Neural progenitor cell (in vitro differentiated cells): ENCODE data around the gene ABITRAM. TPM values are rescaled to one million over a fixed set of nuclear protein-coding genes. Genes with fewer than 3 reads are reported as not detected.

Source experiments
- DNase-seq: peaks from one replicate; pipeline ENCODE4 v3.0.0-alpha.2; 2016; ENCODE audit warnings: low spot score
- H2AFZ ChIP-seq: fragments of 200-600 bp; sonication (generic); replicated peaks from 2 replicates; pipeline ENCODE4 v1.6.1; 2016; ENCODE audit warnings: antibody characterized with exemption
- H3F3A ChIP-seq: fragments of 200-600 bp; sonication (generic); 2 replicates; pipeline ENCODE4 v1.6.1; 2016; ENCODE audit warnings: antibody characterized with exemption, low read depth
- H3K27ac ChIP-seq: fragments of 200-600 bp; sonication (generic); 2 replicates; pipeline ENCODE4 v1.5.1; 2016; ENCODE audit warnings: mild to moderate bottlenecking
- H3K27me3 ChIP-seq: fragments of 200-600 bp; sonication (generic); 2 replicates; pipeline ENCODE4 v1.6.1; 2016; ENCODE audit warnings: mild to moderate bottlenecking, moderate library complexity
- H3K36me3 ChIP-seq: fragments of 200-600 bp; sonication (generic); 2 replicates; pipeline ENCODE4 v1.5.1; 2016
- H3K4me1 ChIP-seq: fragments of 200-600 bp; sonication (generic); 2 replicates; pipeline ENCODE4 v1.6.1; 2016; ENCODE audit warnings: mixed run types
- H3K4me2 ChIP-seq: fragments of 200-600 bp; sonication (generic); 2 replicates; pipeline ENCODE4 v1.6.1; 2016
- H3K4me3 ChIP-seq: fragments of 200-600 bp; sonication (generic); 2 replicates; pipeline ENCODE4 v1.5.1; 2016
- H3K79me2 ChIP-seq: fragments of 200-600 bp; sonication (generic); 2 replicates; pipeline ENCODE4 v1.6.1; 2016; ENCODE audit warnings: low read depth
- H3K9ac ChIP-seq: fragments of 200-600 bp; sonication (generic); 2 replicates; pipeline ENCODE4 v1.6.1; 2016
- H3K9me3 ChIP-seq: fragments of 200-600 bp; sonication (generic); 2 replicates; pipeline ENCODE4 v1.5.1; 2016; ENCODE audit warnings: low read depth
- H4K20me1 ChIP-seq: fragments of 200-600 bp; sonication (generic); 2 replicates; pipeline ENCODE4 v1.6.1; 2016; ENCODE audit warnings: low read depth
- H3K27ac Mint-ChIP-seq: 3 replicates; pipeline ENCODE4 v1.8.0; 2021; ENCODE audit warnings: mixed read lengths
- H3K27me3 Mint-ChIP-seq: 2 replicates; pipeline ENCODE4 v1.8.0; 2022; ENCODE audit warnings: low read depth, mild to moderate bottlenecking, inconsistent platforms, moderate library complexity, mixed read lengths; ENCODE audit not compliant: insufficient read depth
- H3K36me3 Mint-ChIP-seq: 3 replicates; pipeline ENCODE4 v1.8.0; 2021; ENCODE audit warnings: mixed read lengths
- H3K4me1 Mint-ChIP-seq: 3 replicates; pipeline ENCODE4 v1.8.0; 2021; ENCODE audit warnings: mixed read lengths
- H3K4me3 Mint-ChIP-seq: 3 replicates; pipeline ENCODE4 v1.8.0; 2021; ENCODE audit warnings: mild to moderate bottlenecking, moderate library complexity, mixed read lengths
- H3K9me3 Mint-ChIP-seq: 3 replicates; pipeline ENCODE4 v1.8.0; 2020; ENCODE audit warnings: mixed read lengths
- CTCF ChIP-seq: fragments of 200-600 bp; sonication (generic); IDR thresholded peaks from 2 replicates; pipeline ENCODE4 v1.5.1; 2017; ENCODE audit warnings: antibody characterized with exemption, mild to moderate bottlenecking
- EZH2 ChIP-seq: fragments of 200-600 bp; sonication (generic); IDR thresholded peaks from 2 replicates; pipeline ENCODE4 v1.6.1; 2017; ENCODE audit warnings: antibody characterized with exemption, mild to moderate bottlenecking, moderate library complexity
- EZH2phosphoT487 ChIP-seq: fragments of 200-600 bp; sonication (generic); IDR thresholded peaks from 2 replicates; pipeline ENCODE4 v1.6.1; 2017; ENCODE audit warnings: antibody characterized with exemption
- total RNA-seq: library from RNA; depleted of rRNA; stranded (reverse); fragments of >200 nt; gene quantifications from 2 replicates; pipeline ENCODE4 v1.2.3, GENCODE V29; 2015; ENCODE audit warnings: low replicate concordance

The ABITRAM gene
- total RNA-seq, 1 donor from 2014 or later = 20.4 TPM

DNA sequence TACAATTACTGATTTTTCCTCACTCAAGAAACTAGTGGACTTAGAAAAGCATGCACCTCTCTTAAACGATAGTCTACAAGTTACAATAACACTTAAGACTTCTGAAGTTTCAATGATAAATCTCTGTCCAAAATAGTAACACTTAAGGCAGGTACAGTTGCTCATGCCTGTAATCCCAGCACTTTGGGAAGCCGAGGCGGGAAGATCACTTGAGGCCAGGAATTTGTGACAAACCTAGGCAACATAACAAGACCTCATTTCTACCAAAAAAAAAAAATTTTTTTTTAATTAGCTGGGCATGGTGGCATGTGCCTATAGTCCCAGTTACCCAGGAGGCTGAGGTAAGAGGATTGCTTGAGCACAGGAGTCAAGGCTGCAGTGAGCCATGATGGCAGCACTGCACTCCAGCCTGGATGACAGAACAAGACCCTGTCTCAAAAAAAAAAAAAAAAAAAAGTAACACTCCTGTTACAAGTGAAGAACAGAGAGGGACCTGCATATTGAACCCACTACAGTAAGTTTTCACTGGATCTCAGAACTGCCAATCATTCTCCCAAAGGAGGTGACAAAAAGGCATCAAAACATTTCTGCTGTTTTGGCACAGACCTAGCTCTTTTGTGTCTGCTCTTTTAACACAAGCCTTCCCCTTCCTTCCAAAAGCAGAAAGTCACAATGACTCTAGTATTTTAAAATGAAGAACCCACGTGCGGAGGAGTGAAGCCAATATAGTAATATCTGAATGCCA is 3.5 kb downstream of the ABITRAM start:
- TF ChIP-seq EZH2phosphoT487 (no peak), EZH2 (no peak), CTCF (no peak)
- Histone ChIP-seq H3K27me3 (no peaks in the 10 kb centered on the region), H3K27ac (no peak overlapping the region), H4K20me1 (no peaks in the 10 kb centered on the region), H3K79me2 (peaks cover 15% of the 10 kb centered on the region), H2AFZ (no peak overlapping the region), H3K36me3 (no peaks in the 10 kb centered on the region), H3K9ac (no peak overlapping the region), H3K4me2 (no peak overlapping the region), H3F3A (peaks cover 21% of the 10 kb centered on the region), H3K4me3 (no peak overlapping the region), H3K9me3 (no peaks in the 10 kb centered on the region), H3K4me1 (peaks cover 9% of the 10 kb centered on the region)
- H3K36me3 Mint-ChIP-seq = peaks cover 3% of the 10 kb centered on the region
- H3K9me3 Mint-ChIP-seq = no peaks in the 10 kb centered on the region
- no peak for DNase-seq
- H3K4me3 Mint-ChIP-seq = no peak overlapping the region
- H3K27ac Mint-ChIP-seq = no peak overlapping the region
- no peaks in the 10 kb centered on the region for H3K27me3 Mint-ChIP-seq
- peaks cover 19% of the 10 kb centered on the region for H3K4me1 Mint-ChIP-seq

DNA sequence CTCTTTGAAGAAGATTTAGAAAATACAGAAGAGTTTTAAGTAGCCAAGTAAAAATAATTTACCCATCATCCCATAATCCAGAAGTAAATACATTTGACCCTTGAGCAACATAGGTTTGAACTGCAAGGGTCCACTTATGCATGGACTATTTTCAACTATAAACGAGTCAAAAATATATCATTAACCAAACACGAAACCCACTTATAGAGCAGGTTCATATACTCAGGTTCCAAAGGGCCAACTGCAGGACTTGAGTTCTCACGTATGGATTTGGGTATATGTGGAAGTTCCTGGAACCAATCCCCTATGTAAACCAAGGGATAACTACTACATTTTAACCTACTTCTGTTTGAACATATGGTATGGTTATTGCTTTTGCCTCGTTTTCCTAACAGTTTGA is 5.8 kb downstream of the ABITRAM start:
- Mint-ChIP-seq H3K4me3 (no peak overlapping the region), H3K9me3 (no peaks in the 10 kb centered on the region), H3K4me1 (peaks cover 9% of the 10 kb centered on the region), H3K27ac (no peak overlapping the region), H3K27me3 (peaks cover 2% of the 10 kb centered on the region), H3K36me3 (peaks cover 2% of the 10 kb centered on the region)
- Histone ChIP-seq H3K79me2 (peaks cover 8% of the 10 kb centered on the region), H3K27me3 (no peaks in the 10 kb centered on the region), H3F3A (peaks cover 4% of the 10 kb centered on the region), H2AFZ (no peak overlapping the region), H3K27ac (no peak overlapping the region), H3K36me3 (peaks cover 3% of the 10 kb centered on the region), H3K9me3 (no peaks in the 10 kb centered on the region), H3K9ac (no peak overlapping the region), H3K4me2 (no peak overlapping the region), H3K4me3 (no peak overlapping the region), H3K4me1 (peaks cover 4% of the 10 kb centered on the region), H4K20me1 (no peaks in the 10 kb centered on the region)
- DNase-seq = no peak
- TF ChIP-seq EZH2 (no peak), CTCF (no peak), EZH2phosphoT487 (no peak)

DNA sequence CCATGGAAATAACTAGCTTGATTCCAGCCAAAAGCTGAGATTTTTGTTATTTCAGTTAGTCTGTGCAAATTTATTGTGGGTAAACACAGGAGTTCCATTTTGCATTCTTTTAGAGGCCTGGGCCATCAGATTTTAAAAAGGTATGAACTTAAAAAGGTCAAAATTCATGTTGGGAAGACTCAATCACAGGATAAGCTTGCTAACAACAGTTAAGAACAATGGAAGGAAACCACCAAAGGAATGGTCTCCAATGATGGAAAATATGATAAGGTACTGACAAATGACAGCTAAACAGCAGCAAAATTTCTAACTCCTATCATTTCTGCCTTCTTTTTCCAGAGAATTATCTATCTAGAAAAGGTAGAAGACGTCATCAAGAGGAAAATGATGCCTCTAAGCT is 16.0 kb downstream of the ABITRAM start:
- H3K4me1 ChIP-seq = no peaks in the 10 kb centered on the region
- no peaks in the 10 kb centered on the region for H3K27me3 Mint-ChIP-seq
- no peaks in the 10 kb centered on the region for H3K4me1 Mint-ChIP-seq
- no peaks in the 10 kb centered on the region for H3F3A ChIP-seq
- H3K36me3 ChIP-seq = peaks cover 6% of the 10 kb centered on the region
- no peak overlapping the region for H3K4me3 Mint-ChIP-seq
- H3K36me3 Mint-ChIP-seq = peaks cover 15% of the 10 kb centered on the region
- H2AFZ ChIP-seq = no peak overlapping the region
- H3K9me3 Mint-ChIP-seq = no peaks in the 10 kb centered on the region
- no peak overlapping the region for H3K4me2 ChIP-seq
- H3K27me3 ChIP-seq = no peaks in the 10 kb centered on the region
- H4K20me1 ChIP-seq = no peaks in the 10 kb centered on the region
- no peak for DNase-seq
- no peak overlapping the region for H3K9ac ChIP-seq
- no peak overlapping the region for H3K27ac Mint-ChIP-seq
- H3K27ac ChIP-seq = no peak overlapping the region
- no peak overlapping the region for H3K4me3 ChIP-seq
- H3K9me3 ChIP-seq = no peaks in the 10 kb centered on the region
- TF ChIP-seq EZH2phosphoT487 = no peak
- no peak for TF ChIP-seq EZH2
- no peak for TF ChIP-seq CTCF
- H3K79me2 ChIP-seq = no peaks in the 10 kb centered on the region
